ENCODE data around the gene LRP2.

Gene LRP2

GRCh38 chr2:169094676-169095075 is 267.7 kb downstream of the LRP2 start:
- H3K27ac ChIP-seq, result no peak overlapping the region
- CTCF ChIA-PET, result interaction anchor here (0.6 to 1.1 kb wide), 2 partner anchors 15 to 235 kb away, joined by 4 to 5 read pairs; no protein-coding TSS in a partner anchor
- DNase-seq (ENCODE audit: low spot score), result no peak
- TF ChIP-seq CTCF (conservative IDR thresholded peaks at IDR 0.05; ENCODE audit: low read depth), result no peak
- POLR2A ChIA-PET (ENCODE audit: low non-redundant PET), result no interaction called here

- no peak for TF ChIP-seq CTCF (conservative IDR thresholded peaks at IDR 0.05; ENCODE audit: low read depth)
- CTCF ChIA-PET, result interaction anchor here (1.3 kb wide), 1 partner anchor 16 kb away, joined by 4 read pairs; no protein-coding TSS in a partner anchor
- POLR2A ChIA-PET (ENCODE audit: low non-redundant PET), result no interaction called here
- no peak for DNase-seq (ENCODE audit: low spot score)
- no peak overlapping the region for H3K27ac ChIP-seq
These were observed 268.8 kb downstream of the LRP2 start for GRCh38 chr2:169093535-169093934.

GRCh38 chr2:169091761-169092519 is 270.4 kb downstream of the LRP2 start:
- POLR2A ChIA-PET (ENCODE audit: low non-redundant PET), result no interaction called here
- CTCF ChIA-PET, result no interaction called here
- TF ChIP-seq CTCF (conservative IDR thresholded peaks at IDR 0.05; ENCODE audit: low read depth), result no peak
- no peak overlapping the region for H3K27ac ChIP-seq
- DNase-seq (ENCODE audit: low spot score), result peak; percentile 85

GRCh38 chr2:169091256-169091655 is 271.1 kb downstream of the LRP2 start:
- CTCF ChIA-PET, result no interaction called here
- H3K27ac ChIP-seq, result no peak overlapping the region
- DNase-seq (ENCODE audit: low spot score), result no peak
- POLR2A ChIA-PET (ENCODE audit: low non-redundant PET), result no interaction called here
- no peak for TF ChIP-seq CTCF (conservative IDR thresholded peaks at IDR 0.05; ENCODE audit: low read depth)

GRCh38 chr2:169090133-169090820 is 272.1 kb downstream of the LRP2 start:
- POLR2A ChIA-PET (ENCODE audit: low non-redundant PET), result no interaction called here
- DNase-seq (ENCODE audit: low spot score), result no peak
- no peak overlapping the region for H3K27ac ChIP-seq
- CTCF ChIA-PET, result no interaction called here
- TF ChIP-seq CTCF (conservative IDR thresholded peaks at IDR 0.05; ENCODE audit: low read depth), result no peak

- ChIA-PET CTCF (no interaction called here), POLR2A (ENCODE audit: low non-redundant PET) (no interaction called here)
- TF ChIP-seq CTCF (conservative IDR thresholded peaks at IDR 0.05; ENCODE audit: low read depth), result no peak
- no peak overlapping the region for H3K27ac ChIP-seq
- no peak for DNase-seq (ENCODE audit: low spot score)
These were observed 273.2 kb downstream of the LRP2 start for GRCh38 chr2:169089182-169089581.

All from RWPE1 (cell line).